Heart right ventricle (tissue), 16 donors: Measurements from ENCODE around the gene B3GNT9. TPM values are rescaled to one million over a fixed set of nuclear protein-coding genes. Genes with fewer than 3 reads are reported as not detected.
A peak's percentile ranks its signal among the peaks of the same experiment; 100 is the strongest.

Experiments
- ATAC-seq, 8 donors: fragments of 200-7000 bp; cut with Tn5 transposase; one replicate each; pipeline ENCODE4 v1.9.1; 2020; ENCODE audit warnings: mild to moderate bottlenecking in 8 of 8, moderate library complexity in 8 of 8, moderate number of reproducible peaks in 1 of 8
- DNase-seq, 2 donors: peaks; one replicate each; pipeline ENCODE4 v3.0.0-alpha.2; 2020
- H3K27ac ChIP-seq, 10 donors: fragments of 200-600 bp; sonication (generic) in 2 of 10; one replicate each; pipeline versions ENCODE4 v1.5.0 to v1.8.0; 2020 to 2022; ENCODE audit warnings: mild to moderate bottlenecking in 3 of 10
- H3K27me3 ChIP-seq, 7 donors: fragments of 200-600 bp; one replicate each; pipeline ENCODE4 v1.8.0; 2021 to 2022; ENCODE audit warnings: mild to moderate bottlenecking in 2 of 7
- H3K36me3 ChIP-seq, 9 donors: fragments of 200-600 bp; sonication (generic) in 1 of 9; one replicate each; pipeline versions ENCODE4 v1.5.0 to v1.8.0; 2020 to 2022; ENCODE audit warnings: mild to moderate bottlenecking in 2 of 9
- H3K4me1 ChIP-seq, 9 donors: fragments of 200-600 bp; sonication (generic) in 1 of 9; one replicate each; pipeline versions ENCODE4 v1.5.0 to v1.8.0; 2020 to 2022; ENCODE audit warnings: mild to moderate bottlenecking in 4 of 9
- H3K4me3 ChIP-seq, 10 donors: fragments of 200-600 bp; sonication (generic) in 2 of 10; one replicate each; pipeline versions ENCODE4 v1.5.0 to v1.8.0; 2020 to 2022; ENCODE audit warnings: mild to moderate bottlenecking in 7 of 10, moderate library complexity in 2 of 10
- H3K9me3 ChIP-seq, 11 donors: fragments of 200-600 bp in 10 of 11; sonication (generic) in 2 of 11; one replicate each; pipeline versions ENCODE4 v1.5.0 to v1.8.0; 2013 to 2022; ENCODE audit warnings: mild to moderate bottlenecking in 2 of 11, control low read depth in 1 of 11, moderate library complexity in 1 of 11
- WGBS, 2 donors: extraction: QIAGEN DNeasy Blood & Tissue Kit; methylation state at CpG; one replicate each; pipeline ENCODE4 v1.1.7; 2013; ENCODE audit warnings: inconsistent platforms in 1 of 2; 5-methylcytosine and 5-hydroxymethylcytosine counted together
- intact Hi-C, 10 donors: fragments of 100-400 bp; cut with DNase I; formaldehyde crosslinking; loops; one replicate each; pipeline versions ENCODE4 v1.11.1 to v1.14.2; 2022
- long read RNA-seq, 3 donors: library from polyadenylated mRNA; unstranded; transcript quantifications; one replicate each; pipeline ENCODE4 v2.0.0, GENCODE V29; 2020 to 2021
- polyA plus RNA-seq, 2 donors: library from polyadenylated mRNA; stranded (reverse); fragments of 200-250 nt; gene quantifications; one replicate each; pipeline ENCODE4 v1.2.3, GENCODE V29; 2013
- total RNA-seq, 10 donors: library from RNA; stranded (reverse); fragmentation: NEBNext Ultra II Directional in 3 of 10; extraction: Animal tissue kit (Norgen Biotek cat#: 25700) in 3 of 10; gene quantifications; one replicate each; pipeline versions ENCODE4 v1.2.1 to v1.2.4, GENCODE V29; 2021 to 2023
- TF ChIP-seq, protein P1 (sequence below), 9 donors: fragments of 200-600 bp; sonication (generic) in 2 of 9; IDR thresholded peaks; one replicate each; pipeline versions ENCODE4 v1.5.0 to v1.8.0; 2021 to 2022; ENCODE audit warnings: antibody characterized with exemption in 9 of 9, mild to moderate bottlenecking in 5 of 9, moderate library complexity in 1 of 9
- donor health status: Arrhythmogenic right ventricular cardiomyopathy.
- donor health status: ischemic (EF 13 %, LVEDD 7.1; RV severe dilation, severe dysfunction).
- donor health status: healthy with polysubstance abuse.
- donor health status: DM: no; HTN: yes; CAD: no.
- donor health status: DM: no; HTN: no; CAD: no.
- donor health status: ischemic (EF 25% LVEDD 6.9; RV normal size, moderate dysfunction).
- donor health status: ischemic (EF 25% LVEDD 5.7; RV mildly dilated, moderate dysfunction).
- donor health status: healthy.
- donor health status: DM: yes; HTN: yes; CAD: no.
- donor health status: Ischemic cardiomyopathy.
- donor health status: ischemic (EF 35%, LVEDD 5.7; RV mildly dilated, moderate dysfunction).
- donor health status: nonischemic (EF 11% LVEDD 7.7; RV severe dilation, severe dysfunction).
- donor health status: DM: yes; HTN: yes; CAD: no.
- donor health status: PGD.
- donor health status: ischemic (EF 29% LVEDD 5.4; RV normal size, mild dysfunction).
- donor health status: nonischemic (EF 23%, LVEDD 6.1; RV moderate dilation, normal function).

The B3GNT9 gene, protein sequence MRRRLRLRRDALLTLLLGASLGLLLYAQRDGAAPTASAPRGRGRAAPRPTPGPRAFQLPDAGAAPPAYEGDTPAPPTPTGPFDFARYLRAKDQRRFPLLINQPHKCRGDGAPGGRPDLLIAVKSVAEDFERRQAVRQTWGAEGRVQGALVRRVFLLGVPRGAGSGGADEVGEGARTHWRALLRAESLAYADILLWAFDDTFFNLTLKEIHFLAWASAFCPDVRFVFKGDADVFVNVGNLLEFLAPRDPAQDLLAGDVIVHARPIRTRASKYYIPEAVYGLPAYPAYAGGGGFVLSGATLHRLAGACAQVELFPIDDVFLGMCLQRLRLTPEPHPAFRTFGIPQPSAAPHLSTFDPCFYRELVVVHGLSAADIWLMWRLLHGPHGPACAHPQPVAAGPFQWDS
- total RNA-seq (10 to 100 TPM in 4 of 10 donors, 1 to 10 TPM in 6; 7.4 to 17.6 (median 9.6) TPM), polyA plus RNA-seq (10 to 100 TPM in 1 of 2 donors, 1 to 10 TPM in 1; 5.4 to 19.1 TPM)
- long read RNA-seq, donor 1, partial matches to known transcripts = 0 of 4 reads
- long read RNA-seq, donor 1, other reads (novel, unspliced or antisense) = 3 of 4 reads
- long read RNA-seq, donor 2, partial matches to known transcripts = 0 of 5 reads
- long read RNA-seq, donor 2, other reads (novel, unspliced or antisense) = 3 of 5 reads
- long read RNA-seq, donor 3, partial matches to known transcripts = 0 of 2 reads
- long read RNA-seq, donor 3, other reads (novel, unspliced or antisense) = 2 of 2 reads

DNA sequence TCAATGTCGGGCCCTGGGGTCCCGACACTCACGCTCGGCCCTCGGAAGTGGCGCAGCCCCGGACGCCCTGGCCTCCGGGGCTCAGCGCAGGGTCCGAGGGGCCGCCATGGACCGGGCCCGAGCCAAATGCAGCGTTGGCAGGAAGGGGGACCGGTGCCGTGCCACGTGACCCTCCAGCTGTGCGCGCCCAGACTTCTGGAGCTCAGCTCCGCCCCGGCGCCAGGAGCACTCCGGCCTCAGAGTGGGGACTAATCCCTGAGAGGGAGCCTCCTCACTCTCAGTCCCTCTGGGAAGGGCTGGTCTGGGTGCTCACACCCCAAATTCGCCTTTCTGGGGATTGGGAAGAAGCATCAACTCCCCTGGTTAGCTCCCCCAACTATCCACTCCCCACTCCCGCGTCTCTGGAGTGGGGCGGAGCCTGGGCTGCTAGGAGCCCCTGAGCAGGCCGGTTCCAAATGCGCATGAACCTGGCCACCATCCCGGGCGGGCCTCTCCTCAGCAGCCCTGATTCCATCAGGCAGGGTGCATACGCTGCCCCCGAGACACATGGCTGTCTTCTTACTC lies at the start of gene B3GNT9:
B3GNT9 (minus strand) TSS at position 166 of the 564 bp plus-strand sequence. CDS start 513 bp downstream, outside the sequence.
- H3K4me1 ChIP-seq = peaks cover 4 to 34% (median 25%) of the 10 kb centered on the region in 9 donors
- TF ChIP-seq, protein P1, sequence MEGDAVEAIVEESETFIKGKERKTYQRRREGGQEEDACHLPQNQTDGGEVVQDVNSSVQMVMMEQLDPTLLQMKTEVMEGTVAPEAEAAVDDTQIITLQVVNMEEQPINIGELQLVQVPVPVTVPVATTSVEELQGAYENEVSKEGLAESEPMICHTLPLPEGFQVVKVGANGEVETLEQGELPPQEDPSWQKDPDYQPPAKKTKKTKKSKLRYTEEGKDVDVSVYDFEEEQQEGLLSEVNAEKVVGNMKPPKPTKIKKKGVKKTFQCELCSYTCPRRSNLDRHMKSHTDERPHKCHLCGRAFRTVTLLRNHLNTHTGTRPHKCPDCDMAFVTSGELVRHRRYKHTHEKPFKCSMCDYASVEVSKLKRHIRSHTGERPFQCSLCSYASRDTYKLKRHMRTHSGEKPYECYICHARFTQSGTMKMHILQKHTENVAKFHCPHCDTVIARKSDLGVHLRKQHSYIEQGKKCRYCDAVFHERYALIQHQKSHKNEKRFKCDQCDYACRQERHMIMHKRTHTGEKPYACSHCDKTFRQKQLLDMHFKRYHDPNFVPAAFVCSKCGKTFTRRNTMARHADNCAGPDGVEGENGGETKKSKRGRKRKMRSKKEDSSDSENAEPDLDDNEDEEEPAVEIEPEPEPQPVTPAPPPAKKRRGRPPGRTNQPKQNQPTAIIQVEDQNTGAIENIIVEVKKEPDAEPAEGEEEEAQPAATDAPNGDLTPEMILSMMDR (IDR thresholded peaks at IDR 0.05) = no peak
- peaks cover 0 to 38% (median 15%) of the 10 kb centered on the region in 9 donors for H3K36me3 ChIP-seq
- 0 to 1% methylated on average over 34 of the region's 34 CpGs for WGBS, 2 donors
- peak within 1 kb of the TSS; percentile 64 to 90 (median 83) for H3K27ac ChIP-seq
- ATAC-seq = peak; percentile 62 to 90 (median 82)
- H3K27me3 ChIP-seq = peaks cover 0 to 30% (median 0%) of the 10 kb centered on the region in 7 donors
- peak within 1 kb of the TSS; percentile 49 to 87 (median 68) for H3K4me3 ChIP-seq
- H3K9me3 ChIP-seq = no peaks in the 10 kb centered on the region
- DNase-seq = peak; percentile 76 to 80
- intact Hi-C loops = loop anchor here in 5 of 10 donors (2.0 to 10.0 kb wide), 5 partner anchors 34 to 174 kb away; no protein-coding TSS in a partner anchor

DNA sequence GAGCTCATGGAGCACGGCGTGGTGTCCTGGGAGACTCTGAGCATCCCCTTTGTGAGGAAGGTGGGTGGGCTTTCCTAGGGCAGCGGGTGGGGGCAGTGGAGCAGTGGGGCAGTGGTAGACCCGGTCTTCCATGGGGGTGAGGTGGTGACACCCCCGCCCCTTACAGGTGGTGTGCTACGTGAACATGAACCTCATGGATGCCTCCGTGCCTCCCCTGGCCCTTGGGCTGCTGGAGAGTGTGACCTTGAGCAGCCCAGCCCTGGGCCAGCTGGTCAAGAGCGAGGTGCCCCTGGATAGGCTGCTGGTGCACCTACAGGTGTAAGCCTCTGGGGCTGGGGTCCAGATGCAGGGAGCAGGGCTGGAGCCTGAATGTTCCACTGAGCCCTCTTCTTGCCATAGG lies 49.7 kb upstream of the B3GNT9 start:
- H3K27ac ChIP-seq = no peak overlapping the region
- peaks cover 3 to 87% (median 30%) of the 10 kb centered on the region in 9 donors for H3K36me3 ChIP-seq
- DNase-seq (no peak), ATAC-seq (no peak)
- no peak overlapping the region for H3K4me3 ChIP-seq
- H3K27me3 ChIP-seq = no peaks in the 10 kb centered on the region
- H3K9me3 ChIP-seq = no peaks in the 10 kb centered on the region
- WGBS, 2 donors = 87 to 94% methylated on average over 8 of the region's 8 CpGs
- TF ChIP-seq, protein P1 (IDR thresholded peaks at IDR 0.05) = no peak
- intact Hi-C loops = no loop called here
- H3K4me1 ChIP-seq = peaks cover 0 to 28% (median 11%) of the 10 kb centered on the region in 9 donors

DNA sequence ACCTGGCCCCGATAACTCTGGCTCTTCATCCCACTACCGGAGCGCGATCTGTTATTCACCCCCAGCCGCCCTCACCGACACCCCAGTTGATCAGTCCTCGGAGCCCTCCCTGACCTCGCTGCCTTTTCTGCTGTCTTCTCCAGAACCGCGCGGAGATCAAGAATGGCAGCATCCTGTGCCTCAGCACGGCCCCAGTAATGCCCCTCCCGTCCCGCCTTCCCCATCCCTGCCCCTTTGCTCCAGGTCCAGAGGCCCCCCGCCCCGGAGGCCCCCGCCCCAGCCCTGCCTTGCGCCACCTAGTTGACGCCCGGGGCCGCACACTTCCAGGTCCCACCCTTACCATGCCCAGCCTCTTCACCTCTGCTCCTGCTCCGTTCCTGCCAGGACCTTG lies 49.0 kb upstream of the B3GNT9 start:
- ATAC-seq = peak in 3 of 8 donors; percentile 4 to 15 (median 7)
- H3K27ac ChIP-seq = no peak overlapping the region
- TF ChIP-seq, protein P1 (IDR thresholded peaks at IDR 0.05) = peak in 1 of 9 donors; percentile 18
- no peaks in the 10 kb centered on the region for H3K9me3 ChIP-seq
- H3K27me3 ChIP-seq = no peaks in the 10 kb centered on the region
- peaks cover 0 to 30% (median 11%) of the 10 kb centered on the region in 9 donors for H3K4me1 ChIP-seq
- no peak for DNase-seq
- H3K36me3 ChIP-seq = peaks cover 3 to 93% (median 37%) of the 10 kb centered on the region in 9 donors
- intact Hi-C loops = no loop called here
- WGBS, 2 donors = 43 to 50% methylated on average over 22 of the region's 22 CpGs
- H3K4me3 ChIP-seq = no peak overlapping the region
